ENCODE results near the gene G6PC2. TPM values are rescaled to one million over a fixed set of nuclear protein-coding genes. Genes with fewer than 3 reads are reported as not detected.
A peak's percentile ranks its signal among the peaks of the same experiment; 100 is the strongest.

The G6PC2 gene
- total and polyA plus RNA-seq, 10 of the 15 experiments (the other 5 are each of a cell fraction or from before 2014, with no cell fraction given): not detected

GRCh38 chr2:168890006-168890782, 10.9 kb upstream of the G6PC2 start, which contains the start of gene SPC25 (continued):
- no peak for TF ChIP-seq CBX5 (IDR thresholded peaks at IDR 0.05; ENCODE audit: low read depth)
- TF ChIP-seq SUPT20H (IDR thresholded peaks at IDR 0.05; ENCODE audit: borderline replicate concordance, control insufficient read depth, low read depth, low read length): no peak
- TF ChIP-seq ZNF687 (IDR thresholded peaks at IDR 0.05): no peak
- TF ChIP-seq TCF3 (IDR thresholded peaks at IDR 0.05; ENCODE audit: borderline replicate concordance, insufficient read depth, low read depth, low read length): no peak
- TF ChIP-seq SMAD5 (IDR thresholded peaks at IDR 0.05; ENCODE audit: low read depth): no peak
- TF ChIP-seq ZSCAN29 (IDR thresholded peaks at IDR 0.05): no peak
- TF ChIP-seq NR2F1 (conservative IDR thresholded peaks at IDR 0.05): no peak
- no peak for TF ChIP-seq POLR2AphosphoS2 (IDR thresholded peaks at IDR 0.05; ENCODE audit: low read depth, low read length)
- no peak for TF ChIP-seq HDAC6 (IDR thresholded peaks at IDR 0.05; ENCODE audit: unreplicated experiment)
- TF ChIP-seq MTA3 (IDR thresholded peaks at IDR 0.05; ENCODE audit: borderline replicate concordance, low read length): no peak
- TF ChIP-seq RBBP5 (conservative IDR thresholded peaks at IDR 0.05): no peak
- TF ChIP-seq ZBTB33 (IDR thresholded peaks at IDR 0.05): no peak
- TF ChIP-seq ESRRA (IDR thresholded peaks at IDR 0.05; ENCODE audit: low read length): no peak
- TF ChIP-seq KAT2A (conservative IDR thresholded peaks at IDR 0.05; ENCODE audit: control insufficient read depth, low read depth, low read length): no peak
- TF ChIP-seq MLLT1 (IDR thresholded peaks at IDR 0.05): no peak; the same call in 1 of the 2 replicates
- no peak for TF ChIP-seq PAX8 (IDR thresholded peaks at IDR 0.05)
- TF ChIP-seq PKNOX1 (IDR thresholded peaks at IDR 0.05): 0 out of 2 replicates have a peak, but pooled peaks have one; percentile 43
- peak; percentile 82 for TF ChIP-seq NFYA (IDR thresholded peaks at IDR 0.05; ENCODE audit: borderline replicate concordance, low read depth, low read length)
- TF ChIP-seq ZNF24 (IDR thresholded peaks at IDR 0.05): no peak
- TF ChIP-seq BMI1 (IDR thresholded peaks at IDR 0.05; ENCODE audit: borderline replicate concordance): no peak
- no peak for TF ChIP-seq IKZF2 (IDR thresholded peaks at IDR 0.05)
- TF ChIP-seq ZNF622 (IDR thresholded peaks at IDR 0.05): no peak
- no peak for TF ChIP-seq BACH1 (IDR thresholded peaks at IDR 0.05; ENCODE audit: borderline replicate concordance)
